Measurements from ENCODE around the gene NECAB2. TPM values are rescaled to one million over a fixed set of nuclear protein-coding genes. Genes with fewer than 3 reads are reported as not detected.

Gene NECAB2
- total and polyA plus RNA-seq, 2 of the 8 experiments (the other 6 are each of a cell fraction or from before 2014, with no cell fraction given), result 3.6 to 4.2 TPM

DNA sequence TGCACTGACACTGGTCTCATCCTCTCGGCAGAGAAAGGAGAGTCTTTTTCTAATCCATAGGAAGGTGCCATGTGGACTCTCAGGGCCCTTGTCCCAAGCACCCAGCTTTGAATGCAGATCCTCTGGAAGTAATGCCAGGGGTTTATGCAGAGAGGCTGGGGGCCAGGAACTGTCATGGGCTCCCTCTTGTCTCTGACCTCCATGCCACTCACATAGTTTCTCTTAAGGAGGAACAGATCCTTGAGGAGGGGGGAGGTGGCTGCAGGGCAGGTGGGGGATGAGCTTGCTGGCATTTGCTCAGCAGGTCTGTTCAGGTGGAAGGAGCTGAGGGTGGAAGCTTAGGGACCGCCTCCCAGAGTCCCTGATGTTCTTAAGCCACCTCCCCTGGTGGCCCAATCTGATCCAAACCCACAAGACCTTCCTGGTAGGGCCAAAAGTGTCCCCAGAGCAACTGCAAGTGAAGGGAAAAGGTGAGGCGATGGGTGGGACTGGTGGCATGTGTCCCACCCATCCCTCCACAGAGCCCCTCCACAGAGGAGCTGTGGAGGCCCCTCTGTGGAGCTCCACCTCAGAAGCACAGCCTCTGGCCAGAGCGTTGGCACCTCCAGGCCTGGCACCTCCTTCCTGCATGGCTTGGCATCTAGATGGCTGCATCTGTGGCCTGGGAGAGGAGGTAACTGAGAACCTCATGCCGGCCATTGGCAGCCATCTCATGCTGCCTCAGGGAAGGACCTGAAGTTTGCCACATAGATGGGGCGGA lies 9.2 kb downstream of the NECAB2 start (continued):
- no peak for TF ChIP-seq CBX5 (IDR thresholded peaks at IDR 0.05; ENCODE audit: low read depth, low read length)
